ENCODE measurements around the gene AURKB. TPM values are rescaled to one million over a fixed set of nuclear protein-coding genes. Genes with fewer than 3 reads are reported as not detected.

Gene AURKB
- total and polyA plus RNA-seq, 2 of the 13 experiments (the other 11 are each of a cell fraction or from before 2014, with no cell fraction given) = 29.5 to 75.3 TPM

DNA sequence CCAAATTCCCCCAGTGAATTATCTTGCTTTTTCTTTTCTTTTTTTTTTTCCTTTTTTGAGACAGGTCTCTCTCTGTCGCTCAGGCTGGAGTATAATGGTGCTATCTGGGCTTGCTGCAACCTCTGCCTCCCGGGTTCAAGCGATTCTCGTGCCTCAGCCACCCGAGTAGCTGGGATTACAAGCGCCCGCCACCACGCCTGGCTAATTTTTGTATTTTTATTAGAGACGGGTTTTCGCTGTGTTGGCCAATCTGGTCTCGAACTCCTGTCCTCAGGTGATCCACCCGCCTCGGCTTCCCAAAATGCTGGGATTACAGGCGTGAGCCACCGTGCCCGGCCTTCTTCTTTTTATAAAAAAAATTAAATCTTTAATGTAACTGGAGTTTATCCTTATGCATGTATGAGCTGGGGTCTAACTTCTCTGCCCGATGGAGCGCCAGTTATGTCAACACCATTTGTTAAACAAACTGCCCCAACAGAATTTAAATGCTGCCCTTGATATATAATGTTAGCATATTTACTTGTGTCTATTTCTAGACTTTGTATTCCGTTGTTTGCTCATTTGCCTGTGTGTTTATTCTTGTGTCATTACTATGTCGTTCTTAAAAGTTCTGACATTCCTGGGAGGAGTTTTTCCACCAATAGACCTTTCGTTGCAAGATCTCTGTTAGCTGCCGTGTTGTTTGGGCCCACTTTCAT, 535 bp upstream of the AURKB start (continued):
- TF ChIP-seq, protein P1, sequence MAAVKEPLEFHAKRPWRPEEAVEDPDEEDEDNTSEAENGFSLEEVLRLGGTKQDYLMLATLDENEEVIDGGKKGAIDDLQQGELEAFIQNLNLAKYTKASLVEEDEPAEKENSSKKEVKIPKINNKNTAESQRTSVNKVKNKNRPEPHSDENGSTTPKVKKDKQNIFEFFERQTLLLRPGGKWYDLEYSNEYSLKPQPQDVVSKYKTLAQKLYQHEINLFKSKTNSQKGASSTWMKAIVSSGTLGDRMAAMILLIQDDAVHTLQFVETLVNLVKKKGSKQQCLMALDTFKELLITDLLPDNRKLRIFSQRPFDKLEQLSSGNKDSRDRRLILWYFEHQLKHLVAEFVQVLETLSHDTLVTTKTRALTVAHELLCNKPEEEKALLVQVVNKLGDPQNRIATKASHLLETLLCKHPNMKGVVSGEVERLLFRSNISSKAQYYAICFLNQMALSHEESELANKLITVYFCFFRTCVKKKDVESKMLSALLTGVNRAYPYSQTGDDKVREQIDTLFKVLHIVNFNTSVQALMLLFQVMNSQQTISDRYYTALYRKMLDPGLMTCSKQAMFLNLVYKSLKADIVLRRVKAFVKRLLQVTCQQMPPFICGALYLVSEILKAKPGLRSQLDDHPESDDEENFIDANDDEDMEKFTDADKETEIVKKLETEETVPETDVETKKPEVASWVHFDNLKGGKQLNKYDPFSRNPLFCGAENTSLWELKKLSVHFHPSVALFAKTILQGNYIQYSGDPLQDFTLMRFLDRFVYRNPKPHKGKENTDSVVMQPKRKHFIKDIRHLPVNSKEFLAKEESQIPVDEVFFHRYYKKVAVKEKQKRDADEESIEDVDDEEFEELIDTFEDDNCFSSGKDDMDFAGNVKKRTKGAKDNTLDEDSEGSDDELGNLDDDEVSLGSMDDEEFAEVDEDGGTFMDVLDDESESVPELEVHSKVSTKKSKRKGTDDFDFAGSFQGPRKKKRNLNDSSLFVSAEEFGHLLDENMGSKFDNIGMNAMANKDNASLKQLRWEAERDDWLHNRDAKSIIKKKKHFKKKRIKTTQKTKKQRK (IDR thresholded peaks at IDR 0.05; ENCODE audit: low read length) = no peak
- TF ChIP-seq, protein P2, sequence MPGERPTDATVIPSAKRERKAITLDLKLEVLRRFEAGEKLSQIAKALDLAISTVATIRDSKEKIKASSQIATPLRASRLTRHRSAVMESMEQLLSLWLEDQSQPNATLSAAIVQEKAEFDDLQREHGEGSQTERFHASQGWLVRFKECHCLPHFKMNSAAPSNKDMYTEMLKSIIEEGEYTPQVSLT (CRISPR knock-in tag; IDR thresholded peaks at IDR 0.05; ENCODE audit: borderline replicate concordance, low read depth) = no peak
- TF ChIP-seq, protein P3, sequence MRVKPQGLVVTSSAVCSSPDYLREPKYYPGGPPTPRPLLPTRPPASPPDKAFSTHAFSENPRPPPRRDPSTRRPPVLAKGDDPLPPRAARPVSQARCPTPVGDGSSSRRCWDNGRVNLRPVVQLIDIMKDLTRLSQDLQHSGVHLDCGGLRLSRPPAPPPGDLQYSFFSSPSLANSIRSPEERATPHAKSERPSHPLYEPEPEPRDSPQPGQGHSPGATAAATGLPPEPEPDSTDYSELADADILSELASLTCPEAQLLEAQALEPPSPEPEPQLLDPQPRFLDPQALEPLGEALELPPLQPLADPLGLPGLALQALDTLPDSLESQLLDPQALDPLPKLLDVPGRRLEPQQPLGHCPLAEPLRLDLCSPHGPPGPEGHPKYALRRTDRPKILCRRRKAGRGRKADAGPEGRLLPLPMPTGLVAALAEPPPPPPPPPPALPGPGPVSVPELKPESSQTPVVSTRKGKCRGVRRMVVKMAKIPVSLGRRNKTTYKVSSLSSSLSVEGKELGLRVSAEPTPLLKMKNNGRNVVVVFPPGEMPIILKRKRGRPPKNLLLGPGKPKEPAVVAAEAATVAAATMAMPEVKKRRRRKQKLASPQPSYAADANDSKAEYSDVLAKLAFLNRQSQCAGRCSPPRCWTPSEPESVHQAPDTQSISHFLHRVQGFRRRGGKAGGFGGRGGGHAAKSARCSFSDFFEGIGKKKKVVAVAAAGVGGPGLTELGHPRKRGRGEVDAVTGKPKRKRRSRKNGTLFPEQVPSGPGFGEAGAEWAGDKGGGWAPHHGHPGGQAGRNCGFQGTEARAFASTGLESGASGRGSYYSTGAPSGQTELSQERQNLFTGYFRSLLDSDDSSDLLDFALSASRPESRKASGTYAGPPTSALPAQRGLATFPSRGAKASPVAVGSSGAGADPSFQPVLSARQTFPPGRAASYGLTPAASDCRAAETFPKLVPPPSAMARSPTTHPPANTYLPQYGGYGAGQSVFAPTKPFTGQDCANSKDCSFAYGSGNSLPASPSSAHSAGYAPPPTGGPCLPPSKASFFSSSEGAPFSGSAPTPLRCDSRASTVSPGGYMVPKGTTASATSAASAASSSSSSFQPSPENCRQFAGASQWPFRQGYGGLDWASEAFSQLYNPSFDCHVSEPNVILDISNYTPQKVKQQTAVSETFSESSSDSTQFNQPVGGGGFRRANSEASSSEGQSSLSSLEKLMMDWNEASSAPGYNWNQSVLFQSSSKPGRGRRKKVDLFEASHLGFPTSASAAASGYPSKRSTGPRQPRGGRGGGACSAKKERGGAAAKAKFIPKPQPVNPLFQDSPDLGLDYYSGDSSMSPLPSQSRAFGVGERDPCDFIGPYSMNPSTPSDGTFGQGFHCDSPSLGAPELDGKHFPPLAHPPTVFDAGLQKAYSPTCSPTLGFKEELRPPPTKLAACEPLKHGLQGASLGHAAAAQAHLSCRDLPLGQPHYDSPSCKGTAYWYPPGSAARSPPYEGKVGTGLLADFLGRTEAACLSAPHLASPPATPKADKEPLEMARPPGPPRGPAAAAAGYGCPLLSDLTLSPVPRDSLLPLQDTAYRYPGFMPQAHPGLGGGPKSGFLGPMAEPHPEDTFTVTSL (CRISPR knock-in tag; IDR thresholded peaks at IDR 0.05; ENCODE audit: borderline replicate concordance) = peak; percentile 39; the same call in 1 of the 2 replicates
- TF ChIP-seq U2AF2 (IDR thresholded peaks at IDR 0.05; ENCODE audit: low read depth, low read length) (no peak), SMAD3 (CRISPR knock-in tag; IDR thresholded peaks at IDR 0.05) (no peak), ZNF792 (CRISPR knock-in tag; IDR thresholded peaks at IDR 0.05) (no peak), MEIS1 (CRISPR knock-in tag; IDR thresholded peaks at IDR 0.05; ENCODE audit: borderline replicate concordance) (no peak), SP4 (CRISPR knock-in tag; IDR thresholded peaks at IDR 0.05) (no peak), ZNF292 (CRISPR knock-in tag; IDR thresholded peaks at IDR 0.05; ENCODE audit: borderline replicate concordance, low read depth) (no peak), ZNF296 (CRISPR knock-in tag; conservative IDR thresholded peaks at IDR 0.05) (no peak), RARG (CRISPR knock-in tag; IDR thresholded peaks at IDR 0.05; ENCODE audit: low read depth) (no peak), KDM6A (CRISPR knock-in tag; IDR thresholded peaks at IDR 0.05; ENCODE audit: low read depth) (peak; percentile 60), SP140L (CRISPR knock-in tag; IDR thresholded peaks at IDR 0.05; ENCODE audit: borderline replicate concordance) (no peak), ARNT2 (CRISPR knock-in tag; IDR thresholded peaks at IDR 0.05; ENCODE audit: low read depth) (no peak), SRSF1 (optimal IDR thresholded peaks at IDR 0.05; ENCODE audit: low read depth, low read length) (no peak), SIN3B (IDR thresholded peaks at IDR 0.05; ENCODE audit: low read length) (no peak), ZNF431 (CRISPR knock-in tag; IDR thresholded peaks at IDR 0.05; ENCODE audit: borderline replicate concordance, low read depth) (no peak), ZNF772 (CRISPR knock-in tag; IDR thresholded peaks at IDR 0.05) (no peak)
- TF ChIP-seq, protein P4, sequence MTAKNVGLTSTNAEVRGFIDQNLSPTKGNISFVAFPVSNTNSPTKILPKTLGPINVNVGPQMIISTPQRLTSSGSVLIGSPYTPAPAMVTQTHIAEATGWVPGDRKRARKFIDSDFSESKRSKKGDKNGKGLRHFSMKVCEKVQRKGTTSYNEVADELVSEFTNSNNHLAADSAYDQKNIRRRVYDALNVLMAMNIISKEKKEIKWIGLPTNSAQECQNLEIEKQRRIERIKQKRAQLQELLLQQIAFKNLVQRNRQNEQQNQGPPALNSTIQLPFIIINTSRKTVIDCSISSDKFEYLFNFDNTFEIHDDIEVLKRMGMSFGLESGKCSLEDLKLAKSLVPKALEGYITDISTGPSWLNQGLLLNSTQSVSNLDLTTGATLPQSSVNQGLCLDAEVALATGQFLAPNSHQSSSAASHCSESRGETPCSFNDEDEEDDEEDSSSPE (CRISPR knock-in tag; IDR thresholded peaks at IDR 0.05) = no peak

Data from HepG2 (cell line).